Measurements from ENCODE around the gene TAL2.

TAL2 gene

GRCh38 chr9:105711867-105712266 is 49.6 kb downstream of the TAL2 start:
- DNase-seq, result no peak

- no peak for DNase-seq
Measured at GRCh38 chr9:105712297-105712696, 50.0 kb downstream of the TAL2 start.

Measured in GF-D8 (cell line).